HL-60 (cell line): Measurements from ENCODE around the gene MUL1.

ENCODE experiments used
- DNase-seq, 2 experiments: peaks; one replicate each; pipeline ENCODE4 v3.0.0-alpha.2; 2010 to 2020; ENCODE audit warnings: low read depth in 1 of 2, low spot score in 1 of 2
- H3K27ac ChIP-seq: fragments of 250-450 bp; sonication (Bioruptor Pico); replicated peaks from 2 replicates; pipeline ENCODE4 v1.5.1; 2020; ENCODE audit warnings: mild to moderate bottlenecking, moderate library complexity
- H3K27me3 ChIP-seq: fragments of 250-450 bp; sonication (Bioruptor Pico); 2 replicates; pipeline ENCODE4 v1.5.1; 2021; ENCODE audit warnings: mild to moderate bottlenecking, moderate library complexity; ENCODE audit not compliant: insufficient read depth, poor library complexity, severe bottlenecking
- H3K4me3 ChIP-seq: replicated peaks from 2 replicates; pipeline ENCODE4 v1.5.1; 2011; ENCODE audit warnings: mild to moderate bottlenecking, control low read depth, low read length; ENCODE audit not compliant: insufficient read depth
- CTCF ChIP-seq: IDR thresholded peaks from one replicate; pipeline ENCODE4 v1.5.1; 2011; ENCODE audit warnings: low read length, control low read depth, inconsistent platforms; ENCODE audit not compliant: insufficient read depth
- GABPA ChIP-seq: IDR thresholded peaks from 2 replicates; pipeline ENCODE4 v1.6.1; 2012; ENCODE audit warnings: low read depth
- POLR2AphosphoS5 ChIP-seq: IDR thresholded peaks from 2 replicates; pipeline ENCODE4 v1.6.1; 2012; ENCODE audit warnings: low read depth
- REST ChIP-seq: IDR thresholded peaks from 2 replicates; pipeline ENCODE4 v1.6.1; 2012; ENCODE audit warnings: low read depth; ENCODE audit not compliant: insufficient replicate concordance
- SPI1 ChIP-seq: IDR thresholded peaks from 2 replicates; pipeline ENCODE4 v1.6.1; 2012; ENCODE audit warnings: low read depth, mild to moderate bottlenecking, borderline replicate concordance

The MUL1 gene

GRCh38 chr1:20538227-20538626 is 30.3 kb upstream of the MUL1 start:
- Histone ChIP-seq H3K27me3 (peaks cover 11% of the 10 kb centered on the region), H3K27ac (no peak overlapping the region), H3K4me3 (no peak overlapping the region)
- DNase-seq, result no peak
- TF ChIP-seq POLR2AphosphoS5, result no peak
- TF ChIP-seq REST, result no peak
- no peak for TF ChIP-seq CTCF
- TF ChIP-seq GABPA, result no peak
- TF ChIP-seq SPI1, result no peak

GRCh38 chr1:20534659-20535417 is 26.9 kb upstream of the MUL1 start:
- Histone ChIP-seq H3K27ac (no peak overlapping the region), H3K4me3 (no peak overlapping the region), H3K27me3 (peaks cover 11% of the 10 kb centered on the region)
- TF ChIP-seq POLR2AphosphoS5 (no peak), GABPA (no peak), REST (no peak), SPI1 (no peak), CTCF (no peak)
- DNase-seq, result no peak

GRCh38 chr1:20533635-20534034 is 25.7 kb upstream of the MUL1 start:
- TF ChIP-seq POLR2AphosphoS5 (no peak), CTCF (no peak), SPI1 (no peak), REST (no peak), GABPA (no peak)
- Histone ChIP-seq H3K27me3 (peaks cover 8% of the 10 kb centered on the region), H3K4me3 (no peak overlapping the region), H3K27ac (no peak overlapping the region)
- no peak for DNase-seq
